22Rv1 (cell line): ENCODE results near the gene FOXO1.

Experiments used
- ZFX ChIP-seq: fragments of 450-650 bp; IDR thresholded peaks from 2 replicates; pipeline ENCODE4 v1.6.1; 2017; ENCODE audit warnings: antibody characterized with exemption, borderline replicate concordance
- TF ChIP-seq, protein P1 (sequence below): fragments of 450-650 bp; IDR thresholded peaks from 2 replicates; pipeline ENCODE4 v1.5.1; 2017; ENCODE audit warnings: mild to moderate bottlenecking

GRCh38 chr13:40576369-40576768 is 90.1 kb downstream of the FOXO1 start:
- TF ChIP-seq, protein P1, sequence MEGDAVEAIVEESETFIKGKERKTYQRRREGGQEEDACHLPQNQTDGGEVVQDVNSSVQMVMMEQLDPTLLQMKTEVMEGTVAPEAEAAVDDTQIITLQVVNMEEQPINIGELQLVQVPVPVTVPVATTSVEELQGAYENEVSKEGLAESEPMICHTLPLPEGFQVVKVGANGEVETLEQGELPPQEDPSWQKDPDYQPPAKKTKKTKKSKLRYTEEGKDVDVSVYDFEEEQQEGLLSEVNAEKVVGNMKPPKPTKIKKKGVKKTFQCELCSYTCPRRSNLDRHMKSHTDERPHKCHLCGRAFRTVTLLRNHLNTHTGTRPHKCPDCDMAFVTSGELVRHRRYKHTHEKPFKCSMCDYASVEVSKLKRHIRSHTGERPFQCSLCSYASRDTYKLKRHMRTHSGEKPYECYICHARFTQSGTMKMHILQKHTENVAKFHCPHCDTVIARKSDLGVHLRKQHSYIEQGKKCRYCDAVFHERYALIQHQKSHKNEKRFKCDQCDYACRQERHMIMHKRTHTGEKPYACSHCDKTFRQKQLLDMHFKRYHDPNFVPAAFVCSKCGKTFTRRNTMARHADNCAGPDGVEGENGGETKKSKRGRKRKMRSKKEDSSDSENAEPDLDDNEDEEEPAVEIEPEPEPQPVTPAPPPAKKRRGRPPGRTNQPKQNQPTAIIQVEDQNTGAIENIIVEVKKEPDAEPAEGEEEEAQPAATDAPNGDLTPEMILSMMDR: no peak
- TF ChIP-seq ZFX: no peak
